H1 (cell line): Measurements from ENCODE around the gene PTN. TPM values are rescaled to one million over a fixed set of nuclear protein-coding genes. Genes with fewer than 3 reads are reported as not detected.

Experiments
- CTCF ChIA-PET: fragments of 300-600 bp; sonication (Branson Sonifier 250); formaldehyde crosslinking; loops from one replicate; lab custom pipeline; 2021; ENCODE audit not compliant: partially characterized antibody; lab: Charles Lee
- POLR2A ChIA-PET: fragments of 300-600 bp; sonication (Branson Sonifier 250); formaldehyde crosslinking; loops from one replicate; lab custom pipeline; 2021; ENCODE audit warnings: inconsistent platforms; ENCODE audit not compliant: partially characterized antibody; lab: Charles Lee
- DNase-seq, 2 experiments: peaks; one replicate each; pipeline versions ENCODE4 v3.0.0 to v3.0.0-alpha.2; 2010 to 2022; ENCODE audit warnings: low spot score in 2 of 2, low read depth in 1 of 2, mixed read lengths in 1 of 2
- FAIRE-seq: peaks from 2 replicates; lab custom pipeline; 2011; peaks lifted over from hg19 to GRCh38; lab: Jason Lieb, UNC
- H2AFZ ChIP-seq: 2 replicates; pipeline ENCODE4 v1.8.1; 2012; ENCODE audit warnings: low read length, inconsistent platforms
- H2AK5ac ChIP-seq: 2 replicates; pipeline ENCODE4 v1.6.1; 2013; ENCODE audit warnings: low read depth, low read length
- H2BK120ac ChIP-seq: replicated peaks from 2 replicates; pipeline ENCODE3; 2013; ENCODE audit warnings: low read depth, low read length, inconsistent platforms
- H2BK12ac ChIP-seq: 2 replicates; pipeline ENCODE4 v1.6.1; 2013; ENCODE audit warnings: low read depth, low read length
- H2BK15ac ChIP-seq: 2 replicates; pipeline ENCODE4 v1.6.1; 2013; ENCODE audit warnings: low read length
- H2BK20ac ChIP-seq: 2 replicates; pipeline ENCODE4 v1.6.1; 2013; ENCODE audit warnings: low read length
- H2BK5ac ChIP-seq: 2 replicates; pipeline ENCODE4 v1.6.1; 2013; ENCODE audit warnings: low read depth, low read length
- H3K14ac ChIP-seq: 2 replicates; pipeline ENCODE4 v1.6.1; 2013; ENCODE audit warnings: inconsistent platforms; ENCODE audit not compliant: insufficient read length
- H3K18ac ChIP-seq: 2 replicates; pipeline ENCODE4 v1.6.1; 2013; ENCODE audit warnings: low read length; ENCODE audit errors: extremely low read depth
- H3K23ac ChIP-seq: 2 replicates; pipeline ENCODE4 v1.6.1; 2013; ENCODE audit warnings: inconsistent platforms; ENCODE audit not compliant: insufficient read length
- H3K23me2 ChIP-seq: 2 replicates; pipeline ENCODE4 v1.6.1; 2013; ENCODE audit warnings: low read depth, low read length
- H3K27ac ChIP-seq: 2 replicates; pipeline ENCODE4 v1.6.1; 2011; ENCODE audit warnings: low read depth, low read length, inconsistent platforms
- H3K27me3 ChIP-seq, 4 experiments: replicated peaks in 1 of 4; 1 replicate in 1 of 4; 2 replicates in 3 of 4; pipeline versions ENCODE4 v1.6.1 to v1.8.1; 2011 to 2013; ENCODE audit warnings: low read length in 3 of 4, mild to moderate bottlenecking in 3 of 4, inconsistent platforms in 2 of 4, mixed read lengths in 2 of 4, moderate library complexity in 1 of 4; ENCODE audit not compliant: control insufficient read depth in 3 of 4, insufficient read depth in 3 of 4; ENCODE audit errors: extremely low read depth in 1 of 4
- H3K36me3 ChIP-seq, 4 experiments: 2 replicates each; pipeline versions ENCODE4 v1.6.1 to v1.8.1; 2011 to 2013; ENCODE audit warnings: mild to moderate bottlenecking in 4 of 4, low read length in 3 of 4, moderate library complexity in 2 of 4, control low read depth in 1 of 4, inconsistent platforms in 1 of 4; ENCODE audit not compliant: insufficient read depth in 4 of 4, control insufficient read depth in 2 of 4
- H3K4ac ChIP-seq: replicated peaks from 2 replicates; pipeline ENCODE3; 2013; ENCODE audit warnings: low read length, low read depth, mixed read lengths, inconsistent platforms; ENCODE audit not compliant: insufficient read length
- H3K4me1 ChIP-seq, 4 experiments: replicated peaks in 1 of 4; 1 replicate in 1 of 4; 2 replicates in 3 of 4; pipeline versions ENCODE4 v1.6.1 to v1.8.1; 2011 to 2013; ENCODE audit warnings: low read length in 3 of 4, inconsistent platforms in 2 of 4, mixed read lengths in 1 of 4; ENCODE audit not compliant: insufficient read depth in 4 of 4, control insufficient read depth in 3 of 4
- H3K4me2 ChIP-seq, 2 experiments: 2 replicates each; pipeline versions ENCODE4 v1.6.1 to v1.8.1; 2011 to 2013; ENCODE audit warnings: low read depth in 2 of 2, low read length in 2 of 2, control low read depth in 1 of 2, inconsistent platforms in 1 of 2, mild to moderate bottlenecking in 1 of 2; ENCODE audit not compliant: insufficient read depth in 1 of 2
- H3K4me3 ChIP-seq, 4 experiments: fragments of 200-600, 300-600 bp in 1 of 4; sonication (generic), shearing (Covaris generic), sonication (Bioruptor Twin) in 1 of 4; 2 replicates each; pipeline versions ENCODE4 v1.5.1 to v1.8.1; 2011 to 2016; ENCODE audit warnings: low read length in 4 of 4, low read depth in 3 of 4, control low read depth in 2 of 4, inconsistent platforms in 2 of 4, mild to moderate bottlenecking in 2 of 4, mixed read lengths in 1 of 4, moderate library complexity in 1 of 4; ENCODE audit not compliant: insufficient read depth in 2 of 4; ENCODE audit errors: extremely low read depth in 1 of 4
- H3K56ac ChIP-seq: replicated peaks from 2 replicates; pipeline ENCODE3; 2013; ENCODE audit warnings: low read depth, mild to moderate bottlenecking, mixed read lengths, low read length, inconsistent platforms; ENCODE audit not compliant: insufficient read length
- H3K79me1 ChIP-seq: 2 replicates; pipeline ENCODE4 v1.6.1; 2013; ENCODE audit warnings: low read depth, low read length, control low read depth
- H3K79me2 ChIP-seq, 2 experiments: 2 replicates each; pipeline versions ENCODE4 v1.6.1 to v1.8.1; 2012 to 2013; ENCODE audit warnings: low read length in 2 of 2, mild to moderate bottlenecking in 2 of 2, inconsistent platforms in 1 of 2; ENCODE audit not compliant: insufficient read depth in 2 of 2, control insufficient read depth in 1 of 2
- H3K9ac ChIP-seq, 4 experiments: replicated peaks in 1 of 4; 1 replicate in 1 of 4; 2 replicates in 3 of 4; pipeline versions ENCODE4 v1.6.1 to v1.8.1; 2011 to 2013; ENCODE audit warnings: low read depth in 3 of 4, low read length in 3 of 4, control low read depth in 2 of 4, mild to moderate bottlenecking in 2 of 4, moderate library complexity in 2 of 4, inconsistent platforms in 1 of 4; ENCODE audit errors: extremely low read depth in 1 of 4
- H3K9me3 ChIP-seq, 2 experiments: 2 replicates each; pipeline versions ENCODE4 v1.6.1 to v1.8.1; 2012 to 2013; ENCODE audit warnings: mild to moderate bottlenecking in 2 of 2, moderate library complexity in 2 of 2, control low read depth in 1 of 2, inconsistent platforms in 1 of 2, low read depth in 1 of 2, low read length in 1 of 2, mixed read lengths in 1 of 2; ENCODE audit not compliant: insufficient read depth in 2 of 2
- H4K20me1 ChIP-seq, 2 experiments: replicated peaks in 1 of 2; 2 replicates each; pipeline versions ENCODE3 to v1.8.1; 2011 to 2013; ENCODE audit warnings: inconsistent platforms in 2 of 2, low read length in 2 of 2, mild to moderate bottlenecking in 1 of 2; ENCODE audit not compliant: insufficient read depth in 2 of 2, control insufficient read depth in 1 of 2
- H4K5ac ChIP-seq: 2 replicates; pipeline ENCODE4 v1.6.1; 2013; ENCODE audit warnings: low read length, low read depth, mixed read lengths, inconsistent platforms; ENCODE audit not compliant: insufficient read length
- H4K8ac ChIP-seq: 2 replicates; pipeline ENCODE4 v1.8.0; 2013; ENCODE audit warnings: mild to moderate bottlenecking, moderate library complexity, low read length, inconsistent platforms; ENCODE audit not compliant: insufficient read depth; ENCODE audit errors: extremely low read depth
- H4K91ac ChIP-seq: replicated peaks from 2 replicates; pipeline ENCODE3; 2013; ENCODE audit warnings: low read length, mixed read lengths, inconsistent platforms; ENCODE audit not compliant: insufficient read length
- KDM4A ChIP-seq: IDR thresholded peaks from one replicate; pipeline ENCODE4 v1.7.1; 2012; ENCODE audit warnings: low read depth, mild to moderate bottlenecking, moderate library complexity, low read length, inconsistent platforms; ENCODE audit not compliant: severe bottlenecking
- MAFK ChIP-seq: IDR thresholded peaks from 2 replicates; pipeline ENCODE4 v1.6.1; 2012; ENCODE audit warnings: low read depth, mild to moderate bottlenecking, improper control_type of control experiment, low read length
- RAD21 ChIP-seq, 2 experiments: IDR thresholded peaks in 1 of 2; conservative IDR thresholded peaks in 1 of 2; 2 replicates each; pipeline ENCODE4 v1.6.1; 2011; ENCODE audit warnings: low read depth in 2 of 2, low read length in 2 of 2, improper control_type of control experiment in 1 of 2, inconsistent platforms in 1 of 2, mild to moderate bottlenecking in 1 of 2, moderate library complexity in 1 of 2
- SRF ChIP-seq: IDR thresholded peaks from 2 replicates; pipeline ENCODE4 v1.6.1; 2011; ENCODE audit warnings: mild to moderate bottlenecking, low read depth, low read length, moderate library complexity
- TAF1 ChIP-seq: IDR thresholded peaks from 2 replicates; pipeline ENCODE4 v1.6.1; 2011; ENCODE audit warnings: mild to moderate bottlenecking, low read depth, low read length
- YY1 ChIP-seq: IDR thresholded peaks from 2 replicates; pipeline ENCODE4 v1.6.1; 2011; ENCODE audit warnings: low read depth, mild to moderate bottlenecking, low read length
- WGBS, 2 experiments: shearing (Covaris generic) in 1 of 2; methylation state at CpG; one replicate each; pipeline versions ENCODE4 v1.1.6 to v1.1.7; 2013 to 2015; ENCODE audit warnings: low lambda C conversion rate in 2 of 2, mixed read lengths in 2 of 2, inconsistent platforms in 1 of 2, low coverage in 1 of 2, missing lambda C conversion rate in 1 of 2; ENCODE audit not compliant: insufficient replicate concordance in 2 of 2, insufficient coverage in 1 of 2, insufficient read length in 1 of 2; ENCODE audit errors: extremely low coverage in 1 of 2, missing lambda C conversion rate in 1 of 2; 5-methylcytosine and 5-hydroxymethylcytosine counted together
- polyA plus RNA-seq, 7 experiments: library from polyadenylated mRNA; depleted of rRNA in 3 of 7; stranded (reverse) in 5 of 7; unstranded in 2 of 7; fragments of >200 nt in 5 of 7; fragments of 200-250 nt in 2 of 7; gene quantifications; 1 replicate in 5 of 7; 2 replicates in 1 of 7; 4 replicates in 1 of 7; pipeline versions ENCODE4 v1.2.1 to v1.2.3, GENCODE V29; 2011 to 2013; ENCODE audit warnings: missing spikeins in 2 of 7, mixed read lengths in 2 of 7
- total RNA-seq: library from RNA; stranded (reverse); fragmentation: NEBNext Ultra II Directional; extraction: Animal tissue kit (Norgen Biotek cat#: 25700); gene quantifications from 2 replicates; pipeline ENCODE4 v1.2.1, GENCODE V29; 2021

Gene PTN
- total and polyA plus RNA-seq, 2 of the 8 experiments (the other 6 are each of a cell fraction or from before 2014, with no cell fraction given): 23.1 to 27.8 TPM

GRCh38 chr7:137302081-137302480, 41.5 kb downstream of the PTN start:
- Histone ChIP-seq H3K9ac (no peak overlapping the region), H2BK12ac (no peak overlapping the region), H3K79me1 (no peaks in the 10 kb centered on the region), H3K27me3 (no peaks in the 10 kb centered on the region), H4K5ac (no peak overlapping the region), H3K4me2 (no peak overlapping the region), H3K18ac (no peak overlapping the region), H2AFZ (no peak overlapping the region), H3K4ac (no peak overlapping the region), H2BK120ac (no peak overlapping the region), H3K14ac (no peak overlapping the region), H3K4me1 (peaks cover 0 to 7% (median 0%) of the 10 kb centered on the region in 4 experiments; a peak in 2 of 7 replicates), H3K4me3 (no peak overlapping the region), H2BK15ac (no peak overlapping the region), H3K23ac (no peak overlapping the region), H2AK5ac (no peak overlapping the region), H3K79me2 (no peaks in the 10 kb centered on the region; a peak in 1 of 4 replicates), H3K27ac (no peak overlapping the region), H2BK20ac (no peak overlapping the region), H3K56ac (no peak overlapping the region), H3K23me2 (no peaks in the 10 kb centered on the region), H4K91ac (no peak overlapping the region), H3K36me3 (no peaks in the 10 kb centered on the region), H2BK5ac (no peak overlapping the region), H4K8ac (no peak overlapping the region), H3K9me3 (no peaks in the 10 kb centered on the region), H4K20me1 (no peaks in the 10 kb centered on the region)
- 91% methylated on average over 2 of the region's 2 CpGs; no CpG with 5 or more reads in 1 of the 2 experiments for WGBS, 2 experiments
- POLR2A ChIA-PET: no interaction called here
- CTCF ChIA-PET: interaction anchor here (0.7 to 7.8 kb wide), 2 partner anchors 14 to 1055 kb away, joined by 3 to 44 read pairs; no protein-coding TSS in a partner anchor
- DNase-seq: no peak
- TF ChIP-seq TAF1 (no peak), MAFK (no peak), KDM4A (no peak), SRF (no peak), RAD21 (IDR thresholded peaks at IDR 0.05 in 1 of 2, conservative IDR thresholded peaks at IDR 0.05 in 1 of 2; ENCODE audit: low read depth in 2 of 2, low read length in 2 of 2) (no peak), YY1 (no peak)
- no peak for FAIRE-seq
